Stimulated activated CD8-positive, alpha-beta memory T cell treated with anti-CD3 and anti-CD28 coated beads, Interleukin-4, amount 100 ng/mL, for 1 hour (primary cell): Measurements from ENCODE around the gene ACADSB.

Source experiments
- DNase-seq, 2 donors: peaks; one replicate each; pipeline ENCODE4 v3.0.0-alpha.2; 2020; ENCODE audit warnings: low read depth in 2 of 2, low spot score in 1 of 2

Gene ACADSB

DNA sequence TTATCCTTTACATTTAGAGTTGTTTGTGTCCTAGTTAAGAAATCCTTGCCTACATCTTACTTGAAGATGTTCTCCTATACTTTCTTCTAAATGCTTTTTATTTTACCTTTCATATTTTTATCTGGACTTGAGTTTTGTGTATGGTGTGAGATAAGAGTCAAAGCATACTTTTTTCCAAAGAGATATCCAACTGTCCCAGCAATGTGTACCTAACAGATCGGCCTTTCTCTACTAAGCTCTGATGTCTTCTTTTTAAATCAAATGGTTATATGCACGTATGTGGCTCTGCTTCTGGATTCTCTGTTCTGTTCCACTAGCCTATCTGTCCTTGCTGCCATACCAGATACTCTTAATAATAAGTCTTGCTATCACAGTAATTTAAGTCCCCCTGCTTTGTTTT lies 7.4 kb upstream of the ACADSB start:
- no peak for DNase-seq

GRCh38 chr10:123004298-123004697 lies 4.5 kb upstream of the ACADSB start:
- no peak for DNase-seq

DNA sequence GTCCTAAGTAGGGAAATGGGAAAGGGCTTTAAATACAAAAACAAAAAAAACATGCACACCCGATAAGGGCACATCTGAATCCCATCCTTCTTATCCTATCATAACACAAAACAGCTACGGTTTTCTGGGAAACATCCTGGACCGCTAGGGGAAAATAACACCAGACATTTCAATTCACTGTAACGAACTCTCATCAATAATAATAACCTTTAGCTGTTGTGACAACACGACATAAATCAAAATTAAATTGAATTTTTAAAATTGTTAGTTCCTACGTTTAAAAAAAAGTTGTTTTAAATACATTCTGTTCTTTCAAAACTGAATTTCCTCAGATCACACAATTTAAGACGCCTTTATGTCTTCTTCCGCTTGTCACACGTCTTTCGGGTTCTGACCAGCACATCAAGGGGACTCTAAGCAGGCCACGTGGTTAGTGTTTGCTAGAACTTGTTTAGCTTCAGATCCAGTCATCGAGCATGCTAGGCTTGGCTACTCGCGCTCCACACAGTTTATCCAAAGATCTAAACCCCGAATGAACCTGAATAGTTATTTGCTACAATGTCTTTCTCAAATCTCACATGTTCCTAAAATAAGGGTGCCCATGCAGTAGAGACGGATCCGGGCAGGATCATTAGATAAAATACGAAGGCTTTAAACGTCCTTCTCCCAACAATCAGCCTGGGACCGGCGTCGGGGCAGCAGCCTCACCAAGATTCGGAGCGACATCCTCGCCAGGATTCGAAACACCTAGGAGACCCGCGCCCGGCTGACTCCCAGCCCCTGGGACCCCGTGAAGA lies 1.1 kb upstream of the ACADSB start:
- peak; percentile 7 to 15 for DNase-seq

DNA sequence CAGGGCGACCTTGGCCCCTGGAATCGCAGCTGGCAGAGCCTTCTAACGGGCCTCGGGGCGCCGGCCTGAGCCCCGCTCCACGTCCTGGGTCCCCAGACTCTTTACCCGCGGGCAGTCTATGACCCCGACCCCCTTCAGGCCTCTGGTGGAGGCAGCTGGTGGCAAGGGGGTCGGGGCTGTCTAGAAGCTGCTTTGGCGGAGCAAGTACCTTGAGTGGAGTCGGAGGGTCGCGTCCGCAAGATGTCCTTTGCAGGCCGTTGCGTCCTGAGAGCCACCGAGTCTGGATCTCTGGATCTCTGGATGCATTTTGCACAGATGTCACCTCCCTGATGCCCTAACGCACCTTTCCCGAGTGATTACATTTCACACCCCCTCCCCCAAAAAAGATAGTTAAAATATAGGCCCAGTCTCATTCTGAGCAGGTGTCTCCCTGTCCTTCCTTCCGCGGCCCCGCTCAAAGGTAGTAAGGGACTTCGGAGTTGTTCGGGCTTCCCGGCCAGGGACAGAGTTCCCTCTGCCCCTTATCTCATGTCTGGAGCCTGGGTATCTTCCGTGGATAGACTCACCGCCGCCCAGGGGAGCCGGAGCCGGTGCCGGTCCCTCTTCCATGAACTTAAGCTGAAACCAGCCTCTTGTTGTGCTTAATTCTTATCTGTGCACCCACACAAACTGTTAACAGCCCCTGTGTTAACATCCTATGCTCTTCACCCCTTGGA lies 457 bp downstream of the ACADSB start:
- no peak for DNase-seq

DNA sequence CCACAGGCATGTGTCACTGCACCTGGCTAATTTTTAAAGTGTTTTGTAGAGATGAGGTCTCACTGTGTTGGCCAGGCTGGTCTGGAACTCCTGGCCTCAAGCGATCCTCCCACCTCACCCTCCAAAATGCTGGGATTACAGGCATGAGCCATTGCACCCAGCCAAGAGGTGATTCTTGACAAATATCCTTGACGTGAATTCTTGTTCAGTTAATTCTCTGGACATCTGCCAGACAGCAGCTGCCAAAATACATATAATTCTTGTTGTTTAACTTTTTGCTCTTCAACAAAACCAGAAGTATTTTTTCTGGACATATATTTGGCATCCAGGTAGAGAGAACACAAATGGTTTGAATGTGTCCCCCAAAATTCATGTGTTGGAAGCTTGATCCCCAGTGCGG lies 3.2 kb downstream of the ACADSB start:
- DNase-seq, result no peak

DNA sequence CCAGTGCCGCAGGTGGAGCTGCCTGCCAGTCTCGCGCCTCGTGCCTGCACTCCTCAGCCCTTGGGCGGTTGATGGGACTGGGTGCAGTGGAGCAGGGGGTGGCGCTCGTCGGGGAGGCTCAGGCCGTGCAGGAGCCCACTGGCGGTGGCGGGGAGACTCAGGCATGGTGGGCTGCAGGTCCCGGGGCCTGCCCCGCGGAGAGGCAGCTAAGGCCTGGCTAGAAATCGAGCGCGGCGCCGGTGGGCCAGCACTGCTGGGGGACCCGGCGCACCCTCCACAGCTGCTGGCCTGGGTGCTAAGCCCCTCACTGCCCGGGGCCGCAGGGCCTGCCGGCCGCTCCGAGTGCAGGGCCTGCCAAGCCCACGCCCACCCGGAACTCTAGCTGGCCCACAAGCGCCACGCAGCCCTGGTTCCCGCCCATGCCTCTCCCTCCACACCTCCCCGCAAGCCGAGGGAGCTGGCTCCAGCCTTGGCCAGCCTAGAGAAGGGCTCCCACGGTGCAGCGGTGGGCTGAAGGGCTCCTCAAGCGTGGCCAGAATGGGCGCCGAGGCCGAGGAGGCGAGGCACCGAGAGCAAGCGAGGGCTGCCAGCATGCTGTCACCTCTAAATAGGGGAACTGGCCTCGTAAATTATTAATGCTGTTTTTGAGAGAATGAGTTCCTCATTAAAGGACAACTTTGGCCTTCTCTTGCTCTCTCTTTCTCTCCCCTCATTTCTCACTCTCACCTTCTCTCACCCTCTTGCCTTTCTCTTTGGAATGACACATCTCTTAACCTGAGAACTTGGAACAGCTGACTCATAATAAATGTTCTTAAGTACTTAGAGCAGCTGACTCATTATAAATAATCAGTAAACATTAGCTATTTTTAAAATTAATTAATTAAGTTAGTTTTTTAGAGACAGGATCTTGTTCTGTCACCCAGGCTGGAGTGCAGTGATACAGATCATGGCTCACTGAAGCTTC lies 4.9 kb downstream of the ACADSB start:
- DNase-seq, result no peak

DNA sequence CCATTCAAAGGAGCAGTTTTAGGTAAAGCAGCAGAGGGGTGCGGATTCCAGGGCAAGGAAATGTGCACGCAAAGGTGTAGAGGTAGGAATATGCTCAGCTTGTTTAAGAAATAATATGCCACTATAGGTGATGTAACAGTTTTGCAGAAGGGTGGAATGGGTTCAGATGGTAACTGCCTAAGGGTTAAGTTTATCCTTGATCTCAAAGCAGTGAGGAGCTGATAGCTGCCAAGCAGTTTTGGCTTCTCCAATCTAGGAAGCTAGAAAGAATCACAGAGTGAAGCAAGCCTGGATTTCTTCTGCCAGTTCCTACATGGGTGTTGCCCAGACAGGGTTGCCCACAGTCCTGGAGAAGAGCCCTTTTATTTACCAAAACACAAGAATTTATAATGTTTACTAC lies 6.0 kb downstream of the ACADSB start:
- no peak for DNase-seq

- DNase-seq, result no peak
Measured at GRCh38 chr10:123016228-123016627, 7.4 kb downstream of the ACADSB start.

GRCh38 chr10:123017421-123018165 lies 8.8 kb downstream of the ACADSB start:
- no peak for DNase-seq

DNA sequence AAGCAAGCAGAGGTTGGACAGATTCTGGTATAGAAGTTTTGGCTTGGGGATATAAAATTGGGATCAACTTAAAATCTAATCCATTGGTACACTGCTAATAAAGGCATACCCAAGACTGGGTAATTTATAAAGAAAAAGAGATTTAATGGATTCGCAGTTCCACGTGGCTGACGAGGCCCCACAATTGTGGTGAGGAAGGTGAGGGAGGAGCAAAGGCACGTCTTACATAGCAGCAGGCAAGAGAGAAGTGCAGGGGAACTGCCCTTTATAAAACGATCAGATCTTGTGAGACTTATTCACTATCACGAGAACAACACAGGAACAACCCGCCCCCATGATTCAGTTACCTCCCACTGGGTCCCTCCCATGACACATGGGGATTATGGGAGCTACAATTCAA lies 9.7 kb downstream of the ACADSB start:
- no peak for DNase-seq

GRCh38 chr10:123019264-123019663 lies 10.5 kb downstream of the ACADSB start:
- no peak for DNase-seq

DNA sequence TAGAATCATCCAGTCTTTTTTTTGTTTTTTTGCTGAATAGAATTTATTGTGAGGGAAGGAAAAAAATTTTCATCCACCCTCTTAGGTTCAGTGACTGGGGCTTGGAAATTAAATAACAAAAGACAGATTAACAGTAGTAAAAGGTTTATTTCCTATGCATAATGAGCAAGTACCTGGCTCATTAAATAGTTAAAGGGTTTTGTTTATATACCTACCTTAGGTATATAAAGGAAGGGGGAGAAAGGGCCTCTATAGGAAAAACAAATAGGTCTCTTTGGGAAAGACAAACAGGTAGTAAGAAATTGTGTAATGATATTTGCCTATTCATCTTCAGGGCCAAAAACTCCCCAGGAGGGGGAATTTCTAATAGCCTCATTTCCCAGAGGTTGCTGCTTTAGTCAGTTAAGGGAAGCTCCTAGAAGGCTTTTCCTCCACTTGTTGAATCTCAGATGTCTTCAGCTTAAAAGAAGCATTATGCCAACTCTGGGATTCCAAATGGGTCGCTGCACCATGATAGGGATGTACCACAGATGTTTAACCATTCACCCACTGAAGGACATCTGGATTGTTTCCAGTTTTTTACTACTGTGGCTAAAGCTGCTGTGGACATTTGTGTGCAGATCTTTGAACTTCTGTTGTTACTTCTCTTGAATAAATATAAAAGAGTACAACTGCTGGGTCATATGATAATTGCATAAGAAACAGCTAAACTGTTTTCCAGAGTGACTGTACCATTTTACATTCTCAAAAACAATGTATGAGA lies 11.3 kb downstream of the ACADSB start:
- no peak for DNase-seq

DNA sequence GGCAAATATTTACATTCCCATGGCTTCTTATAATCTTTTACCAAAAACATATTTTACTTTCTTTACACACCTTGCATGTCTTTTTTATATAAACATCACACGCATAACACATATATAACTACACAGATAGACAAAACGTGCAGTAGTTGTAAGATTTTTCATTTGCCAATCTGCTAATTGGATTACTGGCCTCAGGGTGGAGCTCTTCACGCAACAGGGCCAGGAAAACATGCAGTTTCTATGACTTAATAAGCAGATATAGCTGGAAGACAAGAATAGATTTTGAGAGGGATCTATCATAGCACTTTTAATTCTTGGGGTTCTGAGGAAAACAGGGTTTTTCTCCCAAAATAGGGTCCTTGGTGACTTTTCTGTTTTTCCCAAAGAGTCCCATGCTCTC lies 12.7 kb downstream of the ACADSB start:
- DNase-seq, result no peak

- DNase-seq, result no peak
Measured at GRCh38 chr10:123024540-123024939, 15.7 kb downstream of the ACADSB start.

- no peak for DNase-seq
Measured at GRCh38 chr10:123026302-123026701, 17.5 kb downstream of the ACADSB start.

- DNase-seq, result no peak
Measured at GRCh38 chr10:123027861-123028260, 19.1 kb downstream of the ACADSB start.

GRCh38 chr10:123031124-123031523 lies 22.3 kb downstream of the ACADSB start:
- no peak for DNase-seq

GRCh38 chr10:123034332-123034731 lies 25.5 kb downstream of the ACADSB start:
- no peak for DNase-seq

- DNase-seq, result no peak
Measured at GRCh38 chr10:123035467-123036086, 26.8 kb downstream of the ACADSB start.
